HG03575 (cell line): ENCODE results near the gene KRT10.
"Not testable (repeated sequence)": the region's sequence is repeated elsewhere in the genome, so short reads cannot be mapped to it uniquely, and the experiment has no call there.

Experiments
- ATAC-seq: cut with Tn5 transposase; IDR thresholded peaks from one replicate; pipeline ENCODE4 v1.9.1; 2021; ENCODE audit not compliant: unreplicated experiment, insufficient number of reproducible peaks, low FRiP score; ENCODE audit errors: extremely low read depth

Gene KRT10

GRCh38 chr17:40822132-40822812 is at the start of gene KRT10:
Gene KRT10 (minus strand): TSS chr17:40822614. CDS start chr17:40822585, 29 bp downstream.
- no peak for ATAC-seq

- ATAC-seq, result no peak
Observed at GRCh38 chr17:40871316-40871715, 48.9 kb upstream of the KRT10 start.

GRCh38 chr17:40870136-40870535 is 47.7 kb upstream of the KRT10 start:
- ATAC-seq, result no peak

- ATAC-seq, result no peak
Observed at GRCh38 chr17:40866838-40867237, 44.4 kb upstream of the KRT10 start, which contains the start of gene KRT12. Gene KRT12 (minus strand): TSS chr17:40867223. CDS start chr17:40867186, 37 bp downstream.

GRCh38 chr17:40864661-40865390 is 42.4 kb upstream of the KRT10 start:
- ATAC-seq, result no peak

- no peak for ATAC-seq
Observed at GRCh38 chr17:40862985-40863733, 40.7 kb upstream of the KRT10 start.

- no peak for ATAC-seq
Observed at GRCh38 chr17:40859536-40859935, 37.1 kb upstream of the KRT10 start.

- not testable (repeated sequence) for ATAC-seq
Observed at GRCh38 chr17:40858667-40859066, 36.3 kb upstream of the KRT10 start.

GRCh38 chr17:40857535-40857934 is 35.1 kb upstream of the KRT10 start:
- ATAC-seq, result no peak

GRCh38 chr17:40854175-40854814 is 31.9 kb upstream of the KRT10 start:
- ATAC-seq, result no peak

- no peak for ATAC-seq
Observed at GRCh38 chr17:40852364-40852763, 29.9 kb upstream of the KRT10 start.

- no peak for ATAC-seq
Observed at GRCh38 chr17:40850293-40850972, 28.0 kb upstream of the KRT10 start.

- no peak for ATAC-seq
Observed at GRCh38 chr17:40849723-40850122, 27.3 kb upstream of the KRT10 start.

- no peak for ATAC-seq
Observed at GRCh38 chr17:40848583-40849235, 26.3 kb upstream of the KRT10 start.

- ATAC-seq, result no peak
Observed at GRCh38 chr17:40846515-40847144, 24.2 kb upstream of the KRT10 start.

- ATAC-seq, result no peak
Observed at GRCh38 chr17:40844671-40845107, 22.3 kb upstream of the KRT10 start.

- no peak for ATAC-seq
Observed at GRCh38 chr17:40843242-40843641, 20.8 kb upstream of the KRT10 start.

- ATAC-seq, result no peak
Observed at GRCh38 chr17:40841246-40841645, 18.8 kb upstream of the KRT10 start.
